GM23338 (cell line): Measurements from ENCODE around the gene WDSUB1. TPM values are rescaled to one million over a fixed set of nuclear protein-coding genes. Genes with fewer than 3 reads are reported as not detected.

Experiments
- ATAC-seq: fragments of 200-7000 bp; cut with Tn5 transposase; 3 replicates; pipeline ENCODE4 v1.9.1; 2020
- DNase-seq: peaks from one replicate; pipeline ENCODE4 v3.0.0-alpha.2; 2015; ENCODE audit warnings: low spot score
- H2AFZ ChIP-seq: fragments of 200-600 bp; sonication (generic); 2 replicates; pipeline ENCODE4 v1.8.0; 2016; ENCODE audit warnings: antibody characterized with exemption, mild to moderate bottlenecking, moderate library complexity
- H3F3A ChIP-seq: fragments of 200-600 bp; sonication (generic); replicated peaks from 2 replicates; pipeline ENCODE4 v1.8.0; 2017; ENCODE audit warnings: antibody characterized with exemption, mixed run types, low read depth
- H3K27ac ChIP-seq: fragments of 200-600 bp; sonication (generic); 2 replicates; pipeline ENCODE4 v1.6.1; 2016; ENCODE audit warnings: low read depth
- H3K27me3 ChIP-seq: fragments of 200-600 bp; sonication (generic); 2 replicates; pipeline ENCODE4 v1.8.0; 2016; ENCODE audit warnings: mild to moderate bottlenecking, mixed run types, moderate library complexity; ENCODE audit not compliant: insufficient read depth
- H3K36me3 ChIP-seq: fragments of 200-600 bp; sonication (generic); 2 replicates; pipeline ENCODE4 v1.8.0; 2016; ENCODE audit warnings: mild to moderate bottlenecking; ENCODE audit not compliant: insufficient read depth
- H3K4me1 ChIP-seq: fragments of 200-600 bp; sonication (generic); 2 replicates; pipeline ENCODE4 v1.8.0; 2016; ENCODE audit warnings: mild to moderate bottlenecking, moderate library complexity; ENCODE audit not compliant: insufficient read depth
- H3K4me2 ChIP-seq: fragments of 200-600 bp; sonication (generic); 2 replicates; pipeline ENCODE4 v1.7.1; 2017; ENCODE audit warnings: mixed run types
- H3K4me3 ChIP-seq: fragments of 200-600 bp; sonication (generic); 2 replicates; pipeline ENCODE4 v1.6.1; 2016; ENCODE audit warnings: mixed run types
- H3K79me2 ChIP-seq: fragments of 200-600 bp; sonication (generic); replicated peaks from 2 replicates; pipeline ENCODE4 v1.8.0; 2017; ENCODE audit warnings: mild to moderate bottlenecking; ENCODE audit not compliant: insufficient read depth
- H3K9me2 ChIP-seq: fragments of 200-600 bp; sonication (generic); 2 replicates; pipeline ENCODE4 v1.8.0; 2017; ENCODE audit not compliant: insufficient read depth
- H4K20me1 ChIP-seq: fragments of 200-600 bp; sonication (generic); replicated peaks from 2 replicates; pipeline ENCODE4 v1.8.0; 2017; ENCODE audit warnings: mild to moderate bottlenecking; ENCODE audit not compliant: insufficient read depth
- H3K27ac Mint-ChIP-seq: 2 replicates; pipeline ENCODE4 v1.8.0; 2020; ENCODE audit warnings: inconsistent platforms, mild to moderate bottlenecking, moderate library complexity, mixed read lengths
- H3K27me3 Mint-ChIP-seq: 3 replicates; pipeline ENCODE4 v1.8.0; 2022; ENCODE audit warnings: low read depth, mild to moderate bottlenecking, moderate library complexity, mixed read lengths, inconsistent platforms; ENCODE audit not compliant: insufficient read depth, poor library complexity
- H3K36me3 Mint-ChIP-seq: 3 replicates; pipeline ENCODE4 v1.8.0; 2021; ENCODE audit warnings: low read depth, mild to moderate bottlenecking, inconsistent platforms, moderate library complexity, mixed read lengths
- H3K4me1 Mint-ChIP-seq: 3 replicates; pipeline ENCODE4 v1.8.0; 2020; ENCODE audit warnings: mild to moderate bottlenecking, inconsistent platforms, mixed read lengths
- H3K4me3 Mint-ChIP-seq: 3 replicates; pipeline ENCODE4 v1.8.0; 2021; ENCODE audit warnings: moderate library complexity, mild to moderate bottlenecking, inconsistent platforms, mixed read lengths
- H3K9me3 Mint-ChIP-seq: 3 replicates; pipeline ENCODE4 v1.8.0; 2020; ENCODE audit warnings: moderate library complexity, mild to moderate bottlenecking, inconsistent platforms, mixed read lengths
- STAT1 ChIP-seq: IDR thresholded peaks from one replicate; pipeline ENCODE4 v1.6.1; 2016; ENCODE audit warnings: antibody characterized with exemption; ENCODE audit not compliant: unreplicated experiment
- polyA plus RNA-seq: library from polyadenylated mRNA; unstranded; fragments of >200 nt; fragmentation: Nextera tagmentation; extraction: Ambion mirVana; gene quantifications from 2 replicates; pipeline ENCODE4 v1.2.1, GENCODE V29; 2016
- total RNA-seq: library from RNA; depleted of rRNA; stranded (reverse); fragments of >200 nt; shearing (Covaris generic); gene quantifications from 2 replicates; pipeline ENCODE4 v1.2.3, GENCODE V29; 2014
- TF ChIP-seq, protein P1 (sequence below): IDR thresholded peaks from one replicate; pipeline ENCODE4 v1.6.1; 2018; ENCODE audit warnings: antibody characterized with exemption; ENCODE audit not compliant: unreplicated experiment
- TF ChIP-seq, protein P2 (sequence below): fragments of 250-450 bp; sonication (Bioruptor Pico); IDR thresholded peaks from 2 replicates; pipeline ENCODE4 v1.5.0; 2020; ENCODE audit warnings: mild to moderate bottlenecking, moderate library complexity

WDSUB1 gene
- total and polyA plus RNA-seq, 2 experiments from 2014 or later: 9.9 to 12.2 TPM

GRCh38 chr2:159218389-159218788 lies 68.1 kb downstream of the WDSUB1 start:
- H3K36me3 Mint-ChIP-seq: peaks cover 4% of the 10 kb centered on the region; the same call in 2 of the 3 replicates
- Histone ChIP-seq H2AFZ (no peak overlapping the region), H3K4me3 (no peak overlapping the region), H3K27me3 (peaks cover 33% of the 10 kb centered on the region), H3K9me2 (no peaks in the 10 kb centered on the region), H3F3A (no peaks in the 10 kb centered on the region), H3K4me2 (no peak overlapping the region), H3K4me1 (no peaks in the 10 kb centered on the region), H3K36me3 (no peaks in the 10 kb centered on the region), H3K79me2 (no peaks in the 10 kb centered on the region), H3K27ac (no peak overlapping the region), H4K20me1 (peaks cover 9% of the 10 kb centered on the region)
- H3K27ac Mint-ChIP-seq: no peak overlapping the region
- H3K4me1 Mint-ChIP-seq: no peaks in the 10 kb centered on the region
- H3K9me3 Mint-ChIP-seq: no peaks in the 10 kb centered on the region; the same call in 2 of the 3 replicates
- DNase-seq: no peak
- no peak overlapping the region for H3K4me3 Mint-ChIP-seq
- ATAC-seq: no peak
- H3K27me3 Mint-ChIP-seq: peaks cover 24% of the 10 kb centered on the region
- TF ChIP-seq STAT1: no peak
- TF ChIP-seq, protein P1, sequence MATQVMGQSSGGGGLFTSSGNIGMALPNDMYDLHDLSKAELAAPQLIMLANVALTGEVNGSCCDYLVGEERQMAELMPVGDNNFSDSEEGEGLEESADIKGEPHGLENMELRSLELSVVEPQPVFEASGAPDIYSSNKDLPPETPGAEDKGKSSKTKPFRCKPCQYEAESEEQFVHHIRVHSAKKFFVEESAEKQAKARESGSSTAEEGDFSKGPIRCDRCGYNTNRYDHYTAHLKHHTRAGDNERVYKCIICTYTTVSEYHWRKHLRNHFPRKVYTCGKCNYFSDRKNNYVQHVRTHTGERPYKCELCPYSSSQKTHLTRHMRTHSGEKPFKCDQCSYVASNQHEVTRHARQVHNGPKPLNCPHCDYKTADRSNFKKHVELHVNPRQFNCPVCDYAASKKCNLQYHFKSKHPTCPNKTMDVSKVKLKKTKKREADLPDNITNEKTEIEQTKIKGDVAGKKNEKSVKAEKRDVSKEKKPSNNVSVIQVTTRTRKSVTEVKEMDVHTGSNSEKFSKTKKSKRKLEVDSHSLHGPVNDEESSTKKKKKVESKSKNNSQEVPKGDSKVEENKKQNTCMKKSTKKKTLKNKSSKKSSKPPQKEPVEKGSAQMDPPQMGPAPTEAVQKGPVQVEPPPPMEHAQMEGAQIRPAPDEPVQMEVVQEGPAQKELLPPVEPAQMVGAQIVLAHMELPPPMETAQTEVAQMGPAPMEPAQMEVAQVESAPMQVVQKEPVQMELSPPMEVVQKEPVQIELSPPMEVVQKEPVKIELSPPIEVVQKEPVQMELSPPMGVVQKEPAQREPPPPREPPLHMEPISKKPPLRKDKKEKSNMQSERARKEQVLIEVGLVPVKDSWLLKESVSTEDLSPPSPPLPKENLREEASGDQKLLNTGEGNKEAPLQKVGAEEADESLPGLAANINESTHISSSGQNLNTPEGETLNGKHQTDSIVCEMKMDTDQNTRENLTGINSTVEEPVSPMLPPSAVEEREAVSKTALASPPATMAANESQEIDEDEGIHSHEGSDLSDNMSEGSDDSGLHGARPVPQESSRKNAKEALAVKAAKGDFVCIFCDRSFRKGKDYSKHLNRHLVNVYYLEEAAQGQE: no peak
- TF ChIP-seq, protein P2, sequence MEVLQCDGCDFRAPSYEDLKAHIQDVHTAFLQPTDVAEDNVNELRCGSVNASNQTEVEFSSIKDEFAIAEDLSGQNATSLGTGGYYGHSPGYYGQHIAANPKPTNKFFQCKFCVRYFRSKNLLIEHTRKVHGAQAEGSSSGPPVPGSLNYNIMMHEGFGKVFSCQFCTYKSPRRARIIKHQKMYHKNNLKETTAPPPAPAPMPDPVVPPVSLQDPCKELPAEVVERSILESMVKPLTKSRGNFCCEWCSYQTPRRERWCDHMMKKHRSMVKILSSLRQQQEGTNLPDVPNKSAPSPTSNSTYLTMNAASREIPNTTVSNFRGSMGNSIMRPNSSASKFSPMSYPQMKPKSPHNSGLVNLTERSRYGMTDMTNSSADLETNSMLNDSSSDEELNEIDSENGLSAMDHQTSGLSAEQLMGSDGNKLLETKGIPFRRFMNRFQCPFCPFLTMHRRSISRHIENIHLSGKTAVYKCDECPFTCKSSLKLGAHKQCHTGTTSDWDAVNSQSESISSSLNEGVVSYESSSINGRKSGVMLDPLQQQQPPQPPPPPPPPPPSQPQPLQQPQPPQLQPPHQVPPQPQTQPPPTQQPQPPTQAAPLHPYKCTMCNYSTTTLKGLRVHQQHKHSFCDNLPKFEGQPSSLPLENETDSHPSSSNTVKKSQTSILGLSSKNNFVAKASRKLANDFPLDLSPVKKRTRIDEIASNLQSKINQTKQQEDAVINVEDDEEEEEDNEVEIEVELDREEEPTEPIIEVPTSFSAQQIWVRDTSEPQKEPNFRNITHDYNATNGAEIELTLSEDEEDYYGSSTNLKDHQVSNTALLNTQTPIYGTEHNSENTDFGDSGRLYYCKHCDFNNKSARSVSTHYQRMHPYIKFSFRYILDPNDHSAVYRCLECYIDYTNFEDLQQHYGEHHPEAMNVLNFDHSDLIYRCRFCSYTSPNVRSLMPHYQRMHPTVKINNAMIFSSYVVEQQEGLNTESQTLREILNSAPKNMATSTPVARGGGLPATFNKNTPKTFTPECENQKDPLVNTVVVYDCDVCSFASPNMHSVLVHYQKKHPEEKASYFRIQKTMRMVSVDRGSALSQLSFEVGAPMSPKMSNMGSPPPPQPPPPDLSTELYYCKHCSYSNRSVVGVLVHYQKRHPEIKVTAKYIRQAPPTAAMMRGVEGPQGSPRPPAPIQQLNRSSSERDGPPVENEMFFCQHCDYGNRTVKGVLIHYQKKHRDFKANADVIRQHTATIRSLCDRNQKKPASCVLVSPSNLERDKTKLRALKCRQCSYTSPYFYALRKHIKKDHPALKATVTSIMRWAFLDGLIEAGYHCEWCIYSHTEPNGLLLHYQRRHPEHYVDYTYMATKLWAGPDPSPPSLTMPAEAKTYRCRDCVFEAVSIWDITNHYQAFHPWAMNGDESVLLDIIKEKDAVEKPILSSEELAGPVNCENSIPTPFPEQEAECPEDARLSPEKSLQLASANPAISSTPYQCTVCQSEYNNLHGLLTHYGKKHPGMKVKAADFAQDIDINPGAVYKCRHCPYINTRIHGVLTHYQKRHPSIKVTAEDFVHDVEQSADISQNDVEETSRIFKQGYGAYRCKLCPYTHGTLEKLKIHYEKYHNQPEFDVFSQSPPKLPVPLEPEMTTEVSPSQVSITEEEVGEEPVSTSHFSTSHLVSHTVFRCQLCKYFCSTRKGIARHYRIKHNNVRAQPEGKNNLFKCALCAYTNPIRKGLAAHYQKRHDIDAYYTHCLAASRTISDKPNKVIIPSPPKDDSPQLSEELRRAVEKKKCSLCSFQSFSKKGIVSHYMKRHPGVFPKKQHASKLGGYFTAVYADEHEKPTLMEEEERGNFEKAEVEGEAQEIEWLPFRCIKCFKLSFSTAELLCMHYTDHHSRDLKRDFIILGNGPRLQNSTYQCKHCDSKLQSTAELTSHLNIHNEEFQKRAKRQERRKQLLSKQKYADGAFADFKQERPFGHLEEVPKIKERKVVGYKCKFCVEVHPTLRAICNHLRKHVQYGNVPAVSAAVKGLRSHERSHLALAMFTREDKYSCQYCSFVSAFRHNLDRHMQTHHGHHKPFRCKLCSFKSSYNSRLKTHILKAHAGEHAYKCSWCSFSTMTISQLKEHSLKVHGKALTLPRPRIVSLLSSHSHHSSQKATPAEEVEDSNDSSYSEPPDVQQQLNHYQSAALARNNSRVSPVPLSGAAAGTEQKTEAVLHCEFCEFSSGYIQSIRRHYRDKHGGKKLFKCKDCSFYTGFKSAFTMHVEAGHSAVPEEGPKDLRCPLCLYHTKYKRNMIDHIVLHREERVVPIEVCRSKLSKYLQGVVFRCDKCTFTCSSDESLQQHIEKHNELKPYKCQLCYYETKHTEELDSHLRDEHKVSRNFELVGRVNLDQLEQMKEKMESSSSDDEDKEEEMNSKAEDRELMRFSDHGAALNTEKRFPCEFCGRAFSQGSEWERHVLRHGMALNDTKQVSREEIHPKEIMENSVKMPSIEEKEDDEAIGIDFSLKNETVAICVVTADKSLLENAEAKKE (CRISPR knock-in tag): no peak
